Left kidney (tissue), 8 donors: ENCODE data around the gene ROBO3. TPM values are rescaled to one million over a fixed set of nuclear protein-coding genes. Genes with fewer than 3 reads are reported as not detected.
A peak's percentile ranks its signal among the peaks of the same experiment; 100 is the strongest.

Source experiments
- DNase-seq: peaks from one replicate; pipeline ENCODE4 v3.0.0-alpha.2; 2013
- long read RNA-seq, 8 donors: transcript quantifications; one replicate each; lab custom pipeline, GENCODE V29; 2026
- polyA plus RNA-seq: library from polyadenylated mRNA; unstranded; fragments of 120-200 nt; gene quantifications from one replicate; pipeline ENCODE4 v1.2.1, GENCODE V29; 2013; ENCODE audit not compliant: insufficient read length

ROBO3 gene
- 27.8 TPM for polyA plus RNA-seq
- long read RNA-seq, donor 1 = 0 reads
- long read RNA-seq, donor 2, partial matches to known transcripts = 0 of 1 reads
- long read RNA-seq, donor 2, other reads (novel, unspliced or antisense) = 0 of 1 reads
- long read RNA-seq, donor 3 = 0 reads
- long read RNA-seq, donor 4, partial matches to known transcripts = 0 of 1 reads
- long read RNA-seq, donor 4, other reads (novel, unspliced or antisense) = 0 of 1 reads
- long read RNA-seq, donor 5 = 0 reads
- long read RNA-seq, donor 6 = 0 reads
- long read RNA-seq, donor 7, partial matches to known transcripts = 0 of 1 reads
- long read RNA-seq, donor 7, other reads (novel, unspliced or antisense) = 0 of 1 reads
- long read RNA-seq, donor 8, partial matches to known transcripts = 0 of 1 reads
- long read RNA-seq, donor 8, other reads (novel, unspliced or antisense) = 0 of 1 reads

DNA sequence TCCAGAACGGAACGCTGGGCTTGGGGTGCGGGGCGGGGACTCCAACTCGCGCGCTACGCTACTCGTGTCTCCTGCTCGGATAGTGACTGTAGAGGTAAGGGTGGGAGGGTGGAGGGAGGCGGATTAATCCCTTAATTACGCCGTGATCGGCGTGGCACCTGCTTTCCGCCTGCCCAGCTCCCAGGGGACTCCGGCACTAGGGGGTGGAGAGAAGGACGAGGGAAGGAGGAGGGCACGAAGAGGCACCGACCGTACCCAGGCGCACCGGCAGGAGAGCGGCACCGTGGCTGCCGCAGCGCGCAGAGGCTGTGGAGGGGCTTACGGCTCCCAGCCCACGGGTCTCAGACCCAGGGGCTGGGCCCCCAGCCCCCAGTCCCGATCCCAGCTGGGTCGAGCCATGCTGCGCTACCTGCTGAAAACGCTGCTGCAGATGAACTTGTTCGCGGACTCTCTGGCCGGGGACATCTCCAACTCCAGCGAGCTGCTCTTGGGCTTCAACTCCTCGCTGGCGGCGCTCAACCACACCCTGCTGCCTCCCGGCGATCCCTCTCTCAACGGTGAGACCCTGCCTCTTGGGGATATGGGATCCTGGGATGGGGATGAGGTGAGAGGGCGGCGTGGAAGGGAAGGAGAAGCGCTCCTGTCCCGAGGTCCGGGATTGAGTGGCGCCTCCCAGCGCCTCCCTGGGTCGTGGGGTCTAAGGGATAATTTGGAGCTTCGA, at the start of gene ROBO3:
Gene ROBO3 (plus strand): TSS at position 252 of the 721 bp plus-strand sequence. CDS start 146 bp downstream, at position 398.
- no peak for DNase-seq

- DNase-seq = no peak
These were observed 48.2 kb upstream of the ROBO3 start for GRCh38 chr11:124817036-124817435.

DNA sequence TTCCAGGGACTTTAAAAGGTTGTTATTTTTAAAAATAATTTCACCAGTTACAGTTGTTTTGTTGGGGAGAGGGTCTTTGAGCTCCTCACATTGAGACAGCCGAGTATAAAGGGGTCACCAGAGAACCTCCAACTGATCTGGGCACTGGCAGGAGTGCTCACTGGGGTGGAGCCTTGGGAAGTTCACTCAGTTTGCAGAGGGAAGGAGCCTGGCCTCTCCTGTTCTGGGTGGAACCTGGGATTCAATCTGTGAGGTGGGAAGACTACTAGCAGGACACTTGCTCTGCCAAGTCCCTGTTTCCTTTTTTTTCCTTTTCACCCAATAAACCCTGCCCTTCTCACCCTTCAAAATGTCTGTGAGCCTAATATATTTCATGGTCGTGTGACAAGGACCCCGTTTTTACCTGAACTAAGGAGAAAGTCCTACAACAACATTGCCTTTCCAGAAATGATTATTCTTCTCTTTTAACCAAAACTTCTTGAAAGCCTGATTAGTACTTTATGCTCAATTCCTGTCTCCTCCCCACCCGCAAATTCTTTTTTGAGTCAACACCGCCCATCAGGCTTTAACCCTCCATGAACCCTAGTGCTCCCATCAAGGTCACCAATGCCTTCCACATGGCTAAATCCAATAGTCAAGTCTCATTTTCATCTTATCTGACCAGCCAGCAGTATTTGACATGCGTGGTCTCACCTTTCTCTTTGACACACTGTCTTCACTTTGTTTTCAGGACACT, 43.1 kb upstream of the ROBO3 start:
- DNase-seq = no peak

GRCh38 chr11:124823512-124824376, 41.5 kb upstream of the ROBO3 start:
- no peak for DNase-seq

DNA sequence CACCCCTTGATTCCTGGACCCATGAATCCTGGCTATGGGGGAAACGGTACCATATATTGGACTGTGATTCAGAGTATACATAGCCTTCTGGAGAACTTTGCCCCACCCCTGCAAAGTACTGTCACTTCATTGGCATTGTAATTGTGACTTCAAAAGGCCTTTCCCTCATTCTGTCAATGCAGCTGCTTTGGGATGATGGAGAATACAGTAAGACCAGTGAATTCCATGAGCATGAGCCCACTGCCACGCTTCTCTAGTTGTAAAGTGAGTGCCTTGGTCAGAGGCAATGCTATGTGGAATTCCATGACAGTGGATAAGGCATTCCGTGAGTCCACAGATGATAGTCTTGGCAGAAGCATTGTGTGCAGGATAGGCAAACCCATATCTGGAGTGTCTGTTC, 39.4 kb upstream of the ROBO3 start:
- no peak for DNase-seq

DNA sequence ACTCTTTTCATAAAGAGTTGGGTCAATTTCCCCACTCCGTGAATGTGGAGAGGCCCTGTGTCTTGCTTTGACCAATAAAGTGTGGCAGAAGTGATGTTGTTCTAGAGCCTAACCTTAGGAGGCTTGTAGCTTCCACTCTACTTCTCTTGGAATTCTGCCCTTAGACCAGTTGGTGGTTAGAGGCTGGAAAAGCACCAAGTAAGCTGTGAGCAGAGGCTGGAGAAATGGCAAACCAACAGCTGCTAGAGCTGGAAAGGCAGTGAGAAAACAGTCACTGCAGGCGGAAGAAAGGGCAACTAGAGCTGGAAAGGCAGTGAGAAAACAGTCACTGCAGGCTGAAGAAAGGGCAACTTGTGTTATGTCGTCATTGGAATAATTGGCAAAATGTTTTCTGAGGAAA, 35.2 kb upstream of the ROBO3 start:
- no peak for DNase-seq

DNA sequence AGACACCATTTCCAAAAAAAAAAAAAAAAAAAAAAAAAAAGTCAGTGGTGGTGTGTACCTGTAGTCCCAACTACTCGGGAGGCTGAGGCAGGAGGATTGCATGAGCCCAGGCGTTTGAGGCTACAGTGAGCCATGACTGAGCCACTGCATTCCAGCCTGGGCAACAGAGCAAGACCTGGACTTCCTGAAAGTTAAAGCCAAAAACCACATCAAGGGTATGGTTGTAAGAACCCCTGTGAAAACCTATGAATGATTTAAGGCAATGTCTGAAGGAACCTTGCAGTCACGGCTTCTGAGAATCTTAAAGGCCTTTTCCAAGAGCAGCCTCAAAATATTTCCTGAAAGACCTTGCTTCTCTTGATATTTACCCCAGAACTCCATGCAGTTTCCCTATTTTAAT, 34.5 kb upstream of the ROBO3 start:
- no peak for DNase-seq

DNA sequence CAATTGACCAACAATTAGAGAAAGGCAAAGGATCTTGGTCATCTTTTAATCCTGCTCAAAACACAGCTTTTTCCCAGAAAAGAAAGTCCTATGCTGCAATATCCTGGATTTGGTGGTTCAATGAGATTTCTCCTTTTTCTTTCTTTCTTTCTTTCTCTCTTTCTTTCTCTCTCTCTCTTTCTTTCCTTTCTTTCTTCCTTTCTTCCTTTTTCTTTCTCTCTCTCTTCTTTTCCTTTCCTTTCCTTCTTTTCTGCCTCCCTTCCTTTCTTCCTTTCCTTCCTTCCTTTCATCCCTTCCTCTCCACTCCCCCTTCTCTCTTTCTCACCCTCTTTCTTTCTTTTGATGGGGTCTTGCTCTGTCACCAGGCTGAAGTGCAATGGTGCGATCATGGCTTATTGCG, 33.3 kb upstream of the ROBO3 start:
- no peak for DNase-seq

DNA sequence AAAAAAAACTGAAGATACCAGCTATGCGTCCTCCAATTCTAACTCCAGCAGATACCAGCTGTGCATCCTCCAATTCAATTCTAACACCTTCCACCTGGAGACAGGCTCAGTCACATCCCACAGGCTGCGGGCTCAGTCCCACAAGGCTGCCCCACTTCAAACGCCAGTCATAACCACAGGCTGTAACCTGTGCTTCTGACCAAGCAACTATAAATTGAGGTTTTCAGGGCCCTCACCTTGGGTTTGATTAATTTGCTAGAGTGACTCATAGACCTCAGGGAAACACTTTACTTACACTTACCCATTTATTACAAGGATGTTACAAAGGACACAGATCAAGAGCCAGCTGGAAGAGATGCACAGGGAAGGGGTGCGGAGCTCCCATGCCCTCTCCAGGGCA, 32.7 kb upstream of the ROBO3 start:
- no peak for DNase-seq

GRCh38 chr11:124834526-124835180, 30.6 kb upstream of the ROBO3 start:
- no peak for DNase-seq

DNA sequence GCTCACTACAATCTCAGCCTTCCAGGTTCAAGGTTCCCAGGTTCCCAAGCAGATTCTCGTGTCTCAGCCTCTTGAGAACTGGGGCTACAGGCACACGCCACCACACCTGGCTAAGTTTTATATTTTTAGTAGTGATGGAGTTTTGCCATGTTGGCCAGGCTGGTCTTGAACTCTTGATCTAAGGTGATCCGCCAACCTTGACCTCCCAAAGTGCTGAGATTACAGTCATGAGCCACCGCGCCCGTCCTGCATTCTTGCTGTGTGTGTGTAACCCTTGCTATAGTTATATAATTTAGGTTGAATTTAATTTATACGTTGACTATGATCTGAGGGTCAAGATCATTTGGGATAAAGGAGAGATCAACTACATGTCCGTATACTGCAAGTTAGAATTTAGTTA, 29.3 kb upstream of the ROBO3 start:
- DNase-seq = no peak

- DNase-seq = peak; percentile 70
These were observed 27.8 kb upstream of the ROBO3 start for GRCh38 chr11:124837491-124837856.

- no peak for DNase-seq
These were observed 26.5 kb upstream of the ROBO3 start for GRCh38 chr11:124838805-124839127.

- no peak for DNase-seq
These were observed 25.9 kb upstream of the ROBO3 start for GRCh38 chr11:124839128-124839971.

- no peak for DNase-seq
These were observed 25.1 kb upstream of the ROBO3 start for GRCh38 chr11:124839972-124840621.

GRCh38 chr11:124840666-124841065, 24.6 kb upstream of the ROBO3 start:
- DNase-seq = no peak

GRCh38 chr11:124841201-124841600, 24.0 kb upstream of the ROBO3 start:
- DNase-seq = no peak

DNA sequence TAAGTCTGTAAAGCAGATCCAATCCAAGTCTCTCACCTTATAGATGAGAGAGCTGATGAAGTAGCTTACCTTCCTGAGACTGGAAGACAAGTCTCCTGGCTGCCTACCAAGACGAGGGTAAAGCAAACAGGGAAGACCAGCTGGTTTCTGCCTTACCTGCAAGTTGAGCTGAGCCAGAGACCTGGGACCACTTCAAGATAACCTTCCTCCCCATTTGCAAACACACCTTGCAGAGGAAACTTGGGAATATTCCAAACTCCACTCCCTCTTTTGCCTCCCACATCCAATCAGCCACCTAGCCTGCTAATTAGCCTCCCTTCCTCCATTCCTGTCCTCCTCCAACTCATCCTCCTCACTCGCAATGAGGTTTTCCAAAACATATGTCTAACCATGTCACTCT, 23.4 kb upstream of the ROBO3 start:
- DNase-seq = no peak

GRCh38 chr11:124842305-124842704, 22.9 kb upstream of the ROBO3 start:
- no peak for DNase-seq

GRCh38 chr11:124843616-124843910, 21.7 kb upstream of the ROBO3 start:
- no peak for DNase-seq
